ENCODE data around the gene IL3.

GRCh38 chr5:132027027-132027426 is 33.4 kb upstream of the IL3 start:
- no peak for TF ChIP-seq CTCF (IDR thresholded peaks at IDR 0.05 in 4 of 5, conservative IDR thresholded peaks at IDR 0.05 in 1 of 5)
- TF ChIP-seq POLR2A (IDR thresholded peaks at IDR 0.05), result no peak

Measured in gastrocnemius medialis (tissue), 4 donors.